ENCODE measurements around the gene VASH2. TPM values are rescaled to one million over a fixed set of nuclear protein-coding genes. Genes with fewer than 3 reads are reported as not detected.
A peak's percentile ranks its signal among the peaks of the same experiment; 100 is the strongest.
"Not testable (repeated sequence)": the region's sequence is repeated elsewhere in the genome, so short reads cannot be mapped to it uniquely, and the experiment has no call there.

The VASH2 gene
- total RNA-seq, 1 experiment from 2014 or later: 303 TPM

DNA sequence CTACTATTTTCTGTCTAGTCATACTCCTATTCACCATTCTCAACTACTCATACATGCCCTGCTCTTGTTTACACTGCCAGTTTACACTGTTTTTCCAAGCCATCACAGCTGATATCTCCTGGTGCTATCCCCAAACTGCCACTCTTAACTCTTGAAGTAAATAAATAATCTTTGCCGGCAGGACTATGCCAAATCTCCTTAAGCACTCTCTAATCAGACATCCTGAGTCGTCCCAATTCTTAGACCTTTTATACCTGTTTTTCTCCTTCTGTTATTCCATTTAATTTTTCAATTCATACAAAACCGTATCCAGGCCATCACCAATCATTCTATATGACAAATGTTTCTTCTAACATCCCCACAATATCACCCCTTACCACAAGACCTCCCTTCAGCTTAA lies 36.7 kb upstream of the VASH2 start:
- CTCF ChIA-PET; DNase-seq (ENCODE audit: low spot score); ATAC-seq; POLR2A ChIA-PET; H3K9me3 Mint-ChIP-seq; H3K27me3 Mint-ChIP-seq (ENCODE audit: low read depth): not testable (repeated sequence)
- Mint-ChIP-seq H3K4me3 (peak overlapping the region; percentile 91), H3K36me3 (peaks cover 12% of the 10 kb centered on the region), H3K27ac (peak overlapping the region; percentile 99), H3K4me1 (peaks cover 52% of the 10 kb centered on the region)
- TF ChIP-seq PRRX2 (CRISPR knock-in tag; IDR thresholded peaks at IDR 0.05): peak; percentile 50; the same call in 1 of the 2 replicates
- TF ChIP-seq, protein P1, sequence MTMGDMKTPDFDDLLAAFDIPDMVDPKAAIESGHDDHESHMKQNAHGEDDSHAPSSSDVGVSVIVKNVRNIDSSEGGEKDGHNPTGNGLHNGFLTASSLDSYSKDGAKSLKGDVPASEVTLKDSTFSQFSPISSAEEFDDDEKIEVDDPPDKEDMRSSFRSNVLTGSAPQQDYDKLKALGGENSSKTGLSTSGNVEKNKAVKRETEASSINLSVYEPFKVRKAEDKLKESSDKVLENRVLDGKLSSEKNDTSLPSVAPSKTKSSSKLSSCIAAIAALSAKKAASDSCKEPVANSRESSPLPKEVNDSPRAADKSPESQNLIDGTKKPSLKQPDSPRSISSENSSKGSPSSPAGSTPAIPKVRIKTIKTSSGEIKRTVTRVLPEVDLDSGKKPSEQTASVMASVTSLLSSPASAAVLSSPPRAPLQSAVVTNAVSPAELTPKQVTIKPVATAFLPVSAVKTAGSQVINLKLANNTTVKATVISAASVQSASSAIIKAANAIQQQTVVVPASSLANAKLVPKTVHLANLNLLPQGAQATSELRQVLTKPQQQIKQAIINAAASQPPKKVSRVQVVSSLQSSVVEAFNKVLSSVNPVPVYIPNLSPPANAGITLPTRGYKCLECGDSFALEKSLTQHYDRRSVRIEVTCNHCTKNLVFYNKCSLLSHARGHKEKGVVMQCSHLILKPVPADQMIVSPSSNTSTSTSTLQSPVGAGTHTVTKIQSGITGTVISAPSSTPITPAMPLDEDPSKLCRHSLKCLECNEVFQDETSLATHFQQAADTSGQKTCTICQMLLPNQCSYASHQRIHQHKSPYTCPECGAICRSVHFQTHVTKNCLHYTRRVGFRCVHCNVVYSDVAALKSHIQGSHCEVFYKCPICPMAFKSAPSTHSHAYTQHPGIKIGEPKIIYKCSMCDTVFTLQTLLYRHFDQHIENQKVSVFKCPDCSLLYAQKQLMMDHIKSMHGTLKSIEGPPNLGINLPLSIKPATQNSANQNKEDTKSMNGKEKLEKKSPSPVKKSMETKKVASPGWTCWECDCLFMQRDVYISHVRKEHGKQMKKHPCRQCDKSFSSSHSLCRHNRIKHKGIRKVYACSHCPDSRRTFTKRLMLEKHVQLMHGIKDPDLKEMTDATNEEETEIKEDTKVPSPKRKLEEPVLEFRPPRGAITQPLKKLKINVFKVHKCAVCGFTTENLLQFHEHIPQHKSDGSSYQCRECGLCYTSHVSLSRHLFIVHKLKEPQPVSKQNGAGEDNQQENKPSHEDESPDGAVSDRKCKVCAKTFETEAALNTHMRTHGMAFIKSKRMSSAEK (CRISPR knock-in tag; IDR thresholded peaks at IDR 0.05; ENCODE audit: borderline replicate concordance): peak; percentile 86; the same call in 1 of the 2 replicates
- peak; percentile 83 for TF ChIP-seq NFATC4 (CRISPR knock-in tag; IDR thresholded peaks at IDR 0.05)
- peak; percentile 38; the same call in 1 of the 2 replicates for TF ChIP-seq ZNF416 (CRISPR knock-in tag; IDR thresholded peaks at IDR 0.05)
- TF ChIP-seq EMX1 (CRISPR knock-in tag; IDR thresholded peaks at IDR 0.05): peak; percentile 71; the same call in 1 of the 2 replicates
- TF ChIP-seq, protein P2, sequence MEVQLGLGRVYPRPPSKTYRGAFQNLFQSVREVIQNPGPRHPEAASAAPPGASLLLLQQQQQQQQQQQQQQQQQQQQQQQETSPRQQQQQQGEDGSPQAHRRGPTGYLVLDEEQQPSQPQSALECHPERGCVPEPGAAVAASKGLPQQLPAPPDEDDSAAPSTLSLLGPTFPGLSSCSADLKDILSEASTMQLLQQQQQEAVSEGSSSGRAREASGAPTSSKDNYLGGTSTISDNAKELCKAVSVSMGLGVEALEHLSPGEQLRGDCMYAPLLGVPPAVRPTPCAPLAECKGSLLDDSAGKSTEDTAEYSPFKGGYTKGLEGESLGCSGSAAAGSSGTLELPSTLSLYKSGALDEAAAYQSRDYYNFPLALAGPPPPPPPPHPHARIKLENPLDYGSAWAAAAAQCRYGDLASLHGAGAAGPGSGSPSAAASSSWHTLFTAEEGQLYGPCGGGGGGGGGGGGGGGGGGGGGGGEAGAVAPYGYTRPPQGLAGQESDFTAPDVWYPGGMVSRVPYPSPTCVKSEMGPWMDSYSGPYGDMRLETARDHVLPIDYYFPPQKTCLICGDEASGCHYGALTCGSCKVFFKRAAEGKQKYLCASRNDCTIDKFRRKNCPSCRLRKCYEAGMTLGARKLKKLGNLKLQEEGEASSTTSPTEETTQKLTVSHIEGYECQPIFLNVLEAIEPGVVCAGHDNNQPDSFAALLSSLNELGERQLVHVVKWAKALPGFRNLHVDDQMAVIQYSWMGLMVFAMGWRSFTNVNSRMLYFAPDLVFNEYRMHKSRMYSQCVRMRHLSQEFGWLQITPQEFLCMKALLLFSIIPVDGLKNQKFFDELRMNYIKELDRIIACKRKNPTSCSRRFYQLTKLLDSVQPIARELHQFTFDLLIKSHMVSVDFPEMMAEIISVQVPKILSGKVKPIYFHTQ (CRISPR knock-in tag; IDR thresholded peaks at IDR 0.05): peak; percentile 88; the same call in 1 of the 2 replicates
- TF ChIP-seq, protein P3, sequence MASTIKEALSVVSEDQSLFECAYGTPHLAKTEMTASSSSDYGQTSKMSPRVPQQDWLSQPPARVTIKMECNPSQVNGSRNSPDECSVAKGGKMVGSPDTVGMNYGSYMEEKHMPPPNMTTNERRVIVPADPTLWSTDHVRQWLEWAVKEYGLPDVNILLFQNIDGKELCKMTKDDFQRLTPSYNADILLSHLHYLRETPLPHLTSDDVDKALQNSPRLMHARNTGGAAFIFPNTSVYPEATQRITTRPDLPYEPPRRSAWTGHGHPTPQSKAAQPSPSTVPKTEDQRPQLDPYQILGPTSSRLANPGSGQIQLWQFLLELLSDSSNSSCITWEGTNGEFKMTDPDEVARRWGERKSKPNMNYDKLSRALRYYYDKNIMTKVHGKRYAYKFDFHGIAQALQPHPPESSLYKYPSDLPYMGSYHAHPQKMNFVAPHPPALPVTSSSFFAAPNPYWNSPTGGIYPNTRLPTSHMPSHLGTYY (CRISPR knock-in tag; IDR thresholded peaks at IDR 0.05): 0 out of 2 replicates have a peak, but pooled peaks have one; percentile 64
- TF ChIP-seq, protein P4, sequence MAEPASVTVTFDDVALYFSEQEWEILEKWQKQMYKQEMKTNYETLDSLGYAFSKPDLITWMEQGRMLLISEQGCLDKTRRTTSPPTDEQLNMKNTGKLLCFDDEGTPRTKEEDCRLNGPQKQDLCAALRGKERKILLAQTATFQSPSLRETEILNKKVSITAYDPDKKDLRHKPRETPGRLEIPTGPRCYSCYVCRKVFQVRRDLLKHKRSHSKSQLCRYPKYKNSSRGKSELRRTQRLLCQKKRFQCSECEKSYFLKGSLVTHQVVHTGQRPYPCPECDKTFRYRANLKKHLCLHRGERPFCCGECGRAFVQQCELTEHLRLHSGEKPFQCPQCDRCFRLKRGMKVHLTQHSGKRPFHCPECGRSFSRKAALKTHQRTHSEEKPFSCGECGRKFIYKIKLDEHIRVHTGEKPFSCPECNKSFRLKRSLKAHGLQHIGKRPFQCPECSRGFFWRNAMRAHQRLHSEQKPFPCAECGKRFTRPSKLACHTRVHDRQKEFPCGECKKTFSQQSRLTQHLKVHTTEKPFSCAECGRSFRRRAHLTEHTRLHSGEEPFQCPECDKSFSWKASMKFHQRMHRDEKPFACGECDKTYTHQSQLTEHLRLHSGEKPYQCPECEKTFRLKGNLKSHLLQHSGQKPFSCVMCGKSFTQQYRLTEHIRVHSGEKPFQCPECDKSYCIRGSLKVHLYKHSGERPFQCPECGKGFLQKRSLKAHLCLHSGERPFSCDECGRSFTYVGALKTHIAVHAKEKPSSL (CRISPR knock-in tag; conservative IDR thresholded peaks at IDR 0.05): peak; percentile 93
- TF ChIP-seq ZNF671 (CRISPR knock-in tag; IDR thresholded peaks at IDR 0.05): peak; percentile 72; the same call in 1 of the 2 replicates

DNA sequence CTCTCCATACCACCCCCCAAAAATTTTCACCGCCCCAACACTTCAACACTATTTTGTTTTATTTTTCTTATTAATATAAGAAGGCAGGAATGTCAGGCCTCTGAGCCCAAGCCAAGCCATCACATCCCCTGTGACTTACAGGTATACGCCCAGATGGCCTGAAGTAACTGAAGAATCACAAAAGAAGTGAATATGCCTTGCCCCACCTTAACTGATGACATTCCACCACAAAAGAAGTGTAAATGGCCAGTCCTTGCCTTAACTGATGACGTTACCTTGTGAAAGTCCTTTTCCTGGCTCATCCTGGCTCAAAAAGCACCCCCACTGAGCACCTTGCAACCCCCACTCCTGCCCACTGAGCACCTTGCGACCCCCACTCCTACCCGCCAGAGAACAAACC lies 36.2 kb upstream of the VASH2 start:
- Mint-ChIP-seq H3K4me3 (peak overlapping the region; percentile 91), H3K36me3 (peaks cover 12% of the 10 kb centered on the region), H3K27ac (peak overlapping the region; percentile 99), H3K4me1 (peaks cover 52% of the 10 kb centered on the region)
- DNase-seq (ENCODE audit: low spot score); H3K27me3 Mint-ChIP-seq (ENCODE audit: low read depth); ATAC-seq; H3K9me3 Mint-ChIP-seq; POLR2A ChIA-PET: not testable (repeated sequence)
- CTCF ChIA-PET: interaction anchor here (1.5 kb wide), 1 partner anchor 164 kb away, joined by 3 read pairs; no protein-coding TSS in a partner anchor

DNA sequence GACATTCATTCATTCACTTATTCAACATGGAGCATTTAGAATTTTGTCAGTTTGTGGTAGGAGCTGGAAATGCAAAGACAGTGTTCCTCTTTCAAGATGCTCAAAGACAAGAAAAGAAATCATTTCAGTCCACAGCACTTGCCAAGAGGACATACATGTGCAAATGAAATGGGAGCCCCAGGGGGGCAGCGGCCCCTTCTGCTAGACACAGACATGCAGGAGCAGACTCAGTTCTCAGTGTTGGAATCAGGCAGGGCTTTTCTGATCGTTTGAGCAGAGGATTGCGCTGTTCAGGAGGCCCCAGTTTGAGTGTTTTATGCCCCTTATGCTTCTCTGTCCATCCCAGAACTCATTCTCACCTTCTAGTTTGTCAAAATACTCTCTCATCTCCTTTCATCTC lies 35.6 kb upstream of the VASH2 start:
- peak; percentile 44 for ATAC-seq
- no peaks in the 10 kb centered on the region for H3K9me3 Mint-ChIP-seq
- peak; percentile 65 for DNase-seq (ENCODE audit: low spot score)
- H3K4me1 Mint-ChIP-seq: peaks cover 53% of the 10 kb centered on the region
- TF ChIP-seq, protein P1 (CRISPR knock-in tag; IDR thresholded peaks at IDR 0.05; ENCODE audit: borderline replicate concordance): no peak
- TF ChIP-seq, protein P4 (CRISPR knock-in tag; conservative IDR thresholded peaks at IDR 0.05): 0 out of 2 replicates have a peak, but pooled peaks have one; percentile 6
- CTCF ChIA-PET: interaction anchor here (1.5 to 1.6 kb wide), 2 partner anchors 52 to 165 kb away, joined by 3 to 4 read pairs; no protein-coding TSS in a partner anchor
- no peaks in the 10 kb centered on the region for H3K27me3 Mint-ChIP-seq (ENCODE audit: low read depth)
- POLR2A ChIA-PET: interaction anchor here (1.4 kb wide), 1 partner anchor 15 kb away, joined by 5 read pairs; no protein-coding TSS in a partner anchor
- peak overlapping the region; percentile 99 for H3K27ac Mint-ChIP-seq
- peak overlapping the region; percentile 91 for H3K4me3 Mint-ChIP-seq
- peaks cover 12% of the 10 kb centered on the region for H3K36me3 Mint-ChIP-seq

Data from WTC11 (cell line).